Pulmonary artery endothelial cell (primary cell): ENCODE data around the gene SF1. TPM values are rescaled to one million over a fixed set of nuclear protein-coding genes. Genes with fewer than 3 reads are reported as not detected.

ENCODE experiments used
- DNase-seq: peaks from one replicate; pipeline ENCODE4 v3.0.0-alpha.2; 2011; ENCODE audit warnings: low read depth, low spot score
- total RNA-seq: library from RNA; depleted of rRNA; stranded (reverse); fragments of >200 nt; gene quantifications from 2 replicates; pipeline ENCODE4 v1.2.3, GENCODE V29; 2014

The SF1 gene
- total RNA-seq, 1 donor from 2014 or later: 74.6 TPM

GRCh38 chr11:64801158-64801464 lies 22.8 kb upstream of the SF1 start:
- no peak for DNase-seq

GRCh38 chr11:64800303-64801157 lies 22.2 kb upstream of the SF1 start:
- DNase-seq: no peak

GRCh38 chr11:64799623-64800302 lies 21.4 kb upstream of the SF1 start:
- DNase-seq: no peak

DNA sequence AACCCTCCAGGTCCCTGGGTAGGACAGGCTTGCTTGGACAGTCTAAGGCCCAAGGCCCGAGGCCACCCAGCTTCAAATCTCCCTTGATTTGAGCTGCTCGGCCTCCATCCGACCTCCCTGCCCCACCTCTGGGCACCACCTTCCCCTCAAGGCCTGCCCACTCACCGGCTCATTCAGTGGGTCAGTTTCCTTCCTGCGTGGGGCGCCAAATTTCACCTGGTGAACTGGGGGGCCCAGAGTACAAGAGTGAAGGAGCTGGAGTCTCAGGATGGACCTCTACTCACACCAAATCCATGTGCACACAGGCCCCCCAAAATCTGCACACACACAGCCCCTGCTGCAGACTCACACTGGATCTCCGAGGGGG lies 20.9 kb upstream of the SF1 start:
- DNase-seq: no peak

GRCh38 chr11:64796757-64797541 lies 18.6 kb upstream of the SF1 start:
- DNase-seq: no peak

DNA sequence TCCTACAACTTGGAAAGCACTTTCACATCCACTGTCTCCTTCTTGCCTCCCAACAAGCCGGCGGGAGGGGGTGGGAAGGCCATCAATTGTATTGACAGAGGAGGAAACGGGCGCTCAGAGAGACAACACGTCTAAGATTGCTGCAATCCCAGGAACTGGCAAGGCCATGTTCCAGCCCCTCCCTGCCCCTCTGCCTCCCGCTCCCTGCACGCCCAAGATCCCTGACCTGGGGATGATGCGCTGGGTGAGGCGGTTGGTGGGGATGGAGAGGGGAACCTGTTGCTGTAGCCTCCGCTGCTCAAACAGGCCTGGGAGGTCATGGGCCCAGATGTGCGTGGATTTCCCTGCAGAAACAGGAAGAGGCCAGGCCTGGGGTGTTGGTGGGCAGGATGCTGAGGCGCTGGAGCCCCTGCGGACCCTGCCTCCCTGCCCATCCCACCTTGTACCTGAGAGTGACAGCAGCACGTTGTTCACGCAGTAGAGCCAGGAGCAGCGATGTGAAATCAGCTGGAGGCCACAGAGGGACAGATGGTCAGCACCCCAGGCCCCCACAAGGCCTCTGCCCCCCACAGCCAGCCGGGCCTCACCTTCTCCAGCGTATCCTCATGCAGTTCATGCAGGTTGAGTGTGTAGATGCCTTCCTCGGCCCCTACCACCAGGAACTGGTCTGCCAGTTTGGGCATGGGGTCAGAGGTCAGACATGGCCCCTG lies 17.9 kb upstream of the SF1 start:
- no peak for DNase-seq

GRCh38 chr11:64794526-64794925 lies 16.2 kb upstream of the SF1 start:
- DNase-seq: no peak

DNA sequence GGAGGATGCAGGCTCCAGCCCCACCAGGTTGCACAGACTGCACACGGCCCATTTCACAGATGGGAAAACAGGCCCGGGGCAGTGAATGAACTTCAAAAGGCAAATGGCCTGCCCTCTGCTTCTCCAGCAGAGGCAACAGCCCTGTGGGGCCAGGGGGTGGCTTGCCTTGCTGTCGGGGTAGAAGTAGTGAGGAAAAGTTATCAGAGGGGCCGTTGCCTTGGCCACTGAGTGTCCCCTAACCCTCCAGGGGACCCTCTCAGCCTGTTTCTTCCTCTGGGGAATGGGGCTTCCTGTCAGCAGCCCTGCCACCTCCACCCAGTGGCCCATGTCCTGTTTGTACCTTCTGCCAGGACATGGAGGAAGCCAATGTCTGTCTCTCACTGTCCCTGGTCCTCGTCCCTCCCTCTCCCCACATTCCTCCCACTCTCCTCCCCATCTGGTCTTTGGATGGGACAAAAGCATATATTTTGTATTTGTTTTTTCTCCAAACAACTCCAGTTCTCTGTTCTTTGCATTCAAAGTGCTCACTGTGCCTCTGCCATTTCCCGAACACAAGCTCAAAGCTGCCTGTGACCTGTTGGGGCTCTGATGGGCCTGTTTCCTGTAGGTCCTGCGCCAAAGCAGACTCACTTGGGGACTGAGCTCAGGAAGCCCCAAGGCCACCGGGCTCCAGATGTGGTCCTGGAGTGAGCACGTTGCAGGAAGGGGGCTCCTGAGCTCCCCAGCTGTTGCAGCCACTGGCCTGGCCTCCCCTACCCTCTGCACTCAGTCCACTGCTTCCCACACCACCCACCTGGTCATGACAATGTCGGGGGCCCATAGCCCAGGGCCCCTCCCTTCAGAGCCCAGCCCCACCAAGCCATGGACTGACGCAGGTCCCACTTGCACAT lies 15.2 kb upstream of the SF1 start:
- no peak for DNase-seq

- DNase-seq: no peak
Observed at GRCh38 chr11:64792482-64792881, 14.1 kb upstream of the SF1 start.

DNA sequence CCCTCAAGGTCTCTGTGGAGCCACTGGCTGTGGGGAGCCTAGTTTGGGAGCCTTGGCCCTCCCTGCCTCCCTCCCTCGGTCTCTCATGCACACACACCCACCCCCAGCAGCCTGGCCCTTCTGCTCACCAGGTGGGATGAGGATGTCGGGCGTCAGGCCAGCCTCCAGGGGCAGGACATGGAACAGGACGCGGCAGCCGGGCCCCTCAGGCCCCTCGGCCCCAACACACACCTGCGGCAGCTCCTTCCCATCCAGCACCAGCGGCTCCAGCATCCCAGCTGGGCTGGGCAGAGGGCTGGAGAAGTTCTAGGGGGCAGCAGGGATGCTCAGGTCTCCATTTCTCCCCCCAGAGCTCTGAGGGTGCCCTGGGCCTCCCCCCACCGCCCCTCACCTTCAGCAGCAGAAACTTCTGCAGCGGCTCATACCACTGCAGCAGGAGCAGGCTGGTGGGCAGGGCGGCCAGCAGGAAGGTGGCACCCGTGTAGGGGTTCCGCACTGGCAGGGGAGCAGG lies 13.5 kb upstream of the SF1 start:
- DNase-seq: no peak

DNA sequence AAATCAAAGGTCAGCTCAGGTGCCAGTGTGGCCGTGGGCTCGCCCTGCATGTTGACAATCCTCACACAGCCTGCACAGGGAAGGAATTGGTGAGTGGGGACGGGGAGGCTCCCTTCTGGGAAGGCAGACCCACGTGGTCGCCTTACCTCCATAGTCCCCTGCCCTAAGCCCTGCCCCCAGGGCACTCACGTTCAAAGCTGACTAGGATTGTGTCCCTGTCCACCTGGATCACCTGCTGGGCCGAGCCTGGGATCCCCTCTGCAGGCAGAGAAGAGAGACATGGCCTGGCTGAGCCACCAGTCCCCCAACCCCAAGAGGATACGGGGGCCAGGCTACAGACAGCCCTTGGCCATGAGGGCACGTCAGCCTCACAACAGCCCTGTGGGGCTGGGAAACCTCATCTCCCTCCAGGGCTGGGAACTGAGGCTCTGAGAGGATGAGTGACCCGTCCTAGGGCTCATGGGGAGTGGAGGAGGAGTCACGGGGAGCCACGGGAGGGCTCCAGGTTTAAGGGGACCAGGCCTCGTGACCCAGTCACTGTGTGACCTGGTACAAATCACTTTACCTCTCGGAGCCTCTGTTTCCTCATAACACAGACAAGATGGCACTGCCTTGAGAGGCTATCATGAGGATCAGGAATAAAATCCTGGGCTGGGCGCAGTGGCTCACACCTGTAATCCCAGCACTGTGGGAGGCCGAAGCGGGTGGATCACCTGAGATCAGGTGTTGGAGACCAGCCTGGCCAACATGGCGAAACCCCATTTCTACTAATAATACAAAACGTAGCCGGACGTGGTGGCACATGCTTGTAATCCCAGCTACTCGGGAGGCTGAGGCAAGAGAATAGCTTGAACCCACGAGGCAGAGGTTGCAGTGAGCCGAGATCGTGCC lies 12.1 kb upstream of the SF1 start:
- no peak for DNase-seq

GRCh38 chr11:64789331-64790204 lies 11.2 kb upstream of the SF1 start:
- no peak for DNase-seq

DNA sequence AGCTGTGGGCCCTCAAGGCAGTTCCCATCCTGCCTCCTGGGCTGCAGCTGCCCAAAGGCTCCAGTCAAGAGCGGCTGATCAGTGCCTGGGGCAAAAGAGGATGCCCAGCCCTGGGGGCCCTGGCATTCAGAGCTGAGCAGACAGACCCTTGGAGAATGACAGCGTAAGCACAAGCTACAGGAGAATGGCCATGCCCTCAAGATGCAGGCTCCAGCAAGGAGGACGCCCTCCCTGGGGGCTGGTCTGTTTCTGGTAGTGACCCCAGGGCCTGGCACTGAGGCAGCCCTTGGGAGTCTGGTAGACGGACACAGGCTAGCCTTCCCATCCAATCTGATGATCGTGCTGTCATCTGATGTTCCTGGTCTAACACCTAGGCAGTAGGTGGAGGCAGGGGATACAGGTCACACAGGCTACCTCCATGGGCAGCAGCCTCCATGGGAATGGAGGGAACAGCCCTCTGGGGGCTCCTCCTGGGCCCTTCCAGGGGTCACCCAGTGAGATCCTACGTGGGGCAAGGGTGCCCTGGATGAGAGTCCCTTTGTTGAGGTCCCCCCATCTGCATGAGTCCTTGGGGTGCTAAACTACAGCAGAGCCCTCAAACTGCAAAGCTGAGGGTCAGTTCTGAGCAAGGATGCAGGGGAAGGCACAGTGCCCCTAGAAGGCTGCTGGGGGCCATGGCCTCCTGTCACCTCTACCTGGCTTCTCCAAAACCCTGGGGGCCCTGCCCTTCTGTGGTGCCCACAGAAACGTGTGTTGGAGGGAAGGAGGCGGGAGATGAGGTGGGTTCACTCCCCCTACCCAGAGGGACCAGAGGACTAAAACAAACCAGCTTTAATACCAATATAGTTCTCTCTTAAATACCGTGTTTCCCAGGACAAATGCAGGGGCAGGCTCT lies 10.2 kb upstream of the SF1 start:
- DNase-seq: no peak

DNA sequence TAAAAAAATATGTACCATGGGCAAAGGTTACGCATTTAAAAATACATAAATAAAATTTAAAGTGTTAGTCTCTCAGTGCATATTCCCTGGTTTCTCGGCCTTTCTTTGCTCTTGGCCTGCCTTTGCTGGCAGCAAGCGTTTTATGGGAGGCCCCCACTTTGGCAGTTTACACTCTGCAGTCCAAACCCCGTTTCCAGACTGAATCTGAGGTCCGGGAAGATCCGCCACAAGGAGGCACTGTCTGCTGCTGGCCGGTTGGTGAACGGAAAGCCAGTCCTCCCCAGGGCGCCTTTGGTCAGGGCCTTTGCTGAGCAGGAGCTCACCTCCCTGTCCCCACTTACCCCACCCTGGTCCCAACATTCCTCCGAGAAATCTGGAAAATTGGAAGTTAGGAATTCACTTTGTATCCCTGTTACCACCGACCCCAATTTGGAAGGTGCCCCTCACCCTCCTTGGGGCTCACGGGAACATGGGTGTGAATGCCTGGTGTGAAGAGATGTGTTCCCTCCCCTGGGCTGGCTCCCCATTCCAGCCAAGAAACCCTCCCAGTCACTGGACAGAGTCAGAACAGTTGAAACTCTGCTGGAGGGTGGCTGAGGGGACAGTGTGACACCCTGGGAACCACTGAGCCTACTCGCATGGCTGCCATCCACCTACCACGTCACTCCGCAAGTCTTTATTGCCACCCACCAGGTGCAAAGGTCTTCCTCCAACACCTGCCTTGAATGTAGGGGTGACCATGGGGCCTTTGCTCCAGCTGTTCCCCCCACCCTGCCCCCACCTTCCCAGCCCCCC lies 9.4 kb upstream of the SF1 start:
- DNase-seq: no peak

DNA sequence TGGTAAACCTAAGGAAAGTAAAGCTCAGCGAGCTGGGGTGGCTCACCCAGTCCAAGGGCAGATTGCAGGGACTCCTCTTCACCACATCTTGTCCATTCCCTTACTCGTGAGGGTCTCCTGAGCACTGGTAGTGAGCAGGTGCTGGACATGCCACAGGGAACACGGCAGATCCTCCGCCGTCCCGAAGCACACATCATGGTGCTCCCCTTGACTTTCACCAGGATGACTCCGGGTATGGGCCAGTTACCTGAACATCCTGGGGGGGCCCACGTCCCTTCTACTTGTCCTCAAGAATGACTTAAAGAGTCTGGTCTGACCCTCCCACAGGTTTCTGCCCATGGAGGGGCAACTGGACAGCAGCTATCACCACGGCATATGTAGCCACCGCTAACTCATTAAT lies 8.0 kb upstream of the SF1 start:
- no peak for DNase-seq

DNA sequence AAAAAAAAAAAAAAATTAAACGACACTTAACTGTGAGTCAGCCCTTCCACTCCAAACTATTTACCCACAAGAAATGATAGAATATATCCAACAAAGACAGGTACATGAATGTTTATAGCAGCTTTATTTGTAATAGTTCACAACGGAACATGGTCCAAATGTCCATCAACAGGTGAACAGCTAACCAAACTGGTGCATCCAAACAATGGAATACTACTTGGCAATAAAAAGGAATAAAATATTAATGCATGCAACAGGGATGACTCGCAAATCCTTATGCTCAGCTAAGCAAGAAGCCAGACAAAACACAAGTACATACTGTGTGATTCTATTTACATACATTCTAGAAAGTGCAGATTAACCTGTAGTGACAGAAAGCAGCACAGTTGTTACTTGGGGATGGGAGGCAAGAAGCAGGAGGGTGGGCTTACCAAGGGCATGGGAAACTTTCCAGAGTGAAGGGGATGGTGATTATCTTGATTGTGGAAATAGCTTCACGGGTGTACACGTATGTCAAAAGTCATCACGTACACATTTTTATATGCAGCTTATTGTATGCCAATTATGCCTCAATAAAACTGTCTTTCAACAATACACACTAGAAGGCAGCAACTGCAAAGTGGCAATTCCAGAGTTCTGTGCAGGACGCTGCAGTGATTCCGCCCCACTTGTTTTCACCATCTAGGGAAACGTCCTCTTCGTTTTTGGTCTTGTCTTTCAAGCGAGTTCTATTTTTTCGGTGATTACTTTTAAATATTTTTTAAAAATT lies 6.7 kb upstream of the SF1 start:
- DNase-seq: no peak
